Measurements from ENCODE around the gene SBSN. TPM values are rescaled to one million over a fixed set of nuclear protein-coding genes. Genes with fewer than 3 reads are reported as not detected.

Gene SBSN
- total and polyA plus RNA-seq, 10 of the 15 experiments (the other 5 are each of a cell fraction or from before 2014, with no cell fraction given) = 0.09 TPM; not detected in 9

GRCh38 chr19:35484252-35485036, 43.7 kb downstream of the SBSN start (continued):
- TF ChIP-seq CUX1 (IDR thresholded peaks at IDR 0.05; ENCODE audit: insufficient replicate concordance, low read depth, low read length) = peak; percentile 78
- no peak for TF ChIP-seq SMAD5 (IDR thresholded peaks at IDR 0.05; ENCODE audit: low read depth)
- peak; percentile 42; the same call in 1 of the 2 replicates for TF ChIP-seq DPF2 (IDR thresholded peaks at IDR 0.05)
- peak; percentile 100 for TF ChIP-seq MEF2B (IDR thresholded peaks at IDR 0.05; ENCODE audit: partially characterized antibody, poor library complexity, severe bottlenecking)
- TF ChIP-seq EP300 (IDR thresholded peaks at IDR 0.05; ENCODE audit: borderline replicate concordance in 1 of 2, control insufficient read depth in 1 of 2, low read depth in 2 of 2, low read length in 2 of 2) = 0 out of 4 replicates have a peak, but pooled peaks of 1 of the 2 experiments have one; percentile 33
- no peak for TF ChIP-seq E4F1 (IDR thresholded peaks at IDR 0.05; ENCODE audit: borderline replicate concordance, partially characterized antibody)
- TF ChIP-seq ZNF217 (IDR thresholded peaks at IDR 0.05) = peak; percentile 36; the same call in 1 of the 2 replicates
- peak; percentile 54; the same call in 1 of the 2 replicates for TF ChIP-seq PKNOX1 (IDR thresholded peaks at IDR 0.05)
- TF ChIP-seq BACH1 (IDR thresholded peaks at IDR 0.05; ENCODE audit: borderline replicate concordance) = peak; percentile 73; the same call in 1 of the 2 replicates
- 0 out of 2 replicates have a peak, but pooled peaks have one; percentile 18 for TF ChIP-seq BCL11A (IDR thresholded peaks at IDR 0.05; ENCODE audit: low read depth, low read length)

All from GM12878 (cell line).